GM23338 (cell line): Measurements from ENCODE around the gene PRODH2. TPM values are rescaled to one million over a fixed set of nuclear protein-coding genes. Genes with fewer than 3 reads are reported as not detected.
A peak's percentile ranks its signal among the peaks of the same experiment; 100 is the strongest.

Experiments
- ATAC-seq: fragments of 200-7000 bp; cut with Tn5 transposase; 3 replicates; pipeline ENCODE4 v1.9.1; 2020
- DNase-seq: peaks from one replicate; pipeline ENCODE4 v3.0.0-alpha.2; 2015; ENCODE audit warnings: low spot score
- H2AFZ ChIP-seq: fragments of 200-600 bp; sonication (generic); 2 replicates; pipeline ENCODE4 v1.8.0; 2016; ENCODE audit warnings: antibody characterized with exemption, mild to moderate bottlenecking, moderate library complexity
- H3F3A ChIP-seq: fragments of 200-600 bp; sonication (generic); replicated peaks from 2 replicates; pipeline ENCODE4 v1.8.0; 2017; ENCODE audit warnings: antibody characterized with exemption, mixed run types, low read depth
- H3K27ac ChIP-seq: fragments of 200-600 bp; sonication (generic); 2 replicates; pipeline ENCODE4 v1.6.1; 2016; ENCODE audit warnings: low read depth
- H3K27me3 ChIP-seq: fragments of 200-600 bp; sonication (generic); 2 replicates; pipeline ENCODE4 v1.8.0; 2016; ENCODE audit warnings: mild to moderate bottlenecking, mixed run types, moderate library complexity; ENCODE audit not compliant: insufficient read depth
- H3K36me3 ChIP-seq: fragments of 200-600 bp; sonication (generic); 2 replicates; pipeline ENCODE4 v1.8.0; 2016; ENCODE audit warnings: mild to moderate bottlenecking; ENCODE audit not compliant: insufficient read depth
- H3K4me1 ChIP-seq: fragments of 200-600 bp; sonication (generic); 2 replicates; pipeline ENCODE4 v1.8.0; 2016; ENCODE audit warnings: mild to moderate bottlenecking, moderate library complexity; ENCODE audit not compliant: insufficient read depth
- H3K4me2 ChIP-seq: fragments of 200-600 bp; sonication (generic); 2 replicates; pipeline ENCODE4 v1.7.1; 2017; ENCODE audit warnings: mixed run types
- H3K4me3 ChIP-seq: fragments of 200-600 bp; sonication (generic); 2 replicates; pipeline ENCODE4 v1.6.1; 2016; ENCODE audit warnings: mixed run types
- H3K79me2 ChIP-seq: fragments of 200-600 bp; sonication (generic); replicated peaks from 2 replicates; pipeline ENCODE4 v1.8.0; 2017; ENCODE audit warnings: mild to moderate bottlenecking; ENCODE audit not compliant: insufficient read depth
- H3K9me2 ChIP-seq: fragments of 200-600 bp; sonication (generic); 2 replicates; pipeline ENCODE4 v1.8.0; 2017; ENCODE audit not compliant: insufficient read depth
- H4K20me1 ChIP-seq: fragments of 200-600 bp; sonication (generic); replicated peaks from 2 replicates; pipeline ENCODE4 v1.8.0; 2017; ENCODE audit warnings: mild to moderate bottlenecking; ENCODE audit not compliant: insufficient read depth
- H3K27ac Mint-ChIP-seq: 2 replicates; pipeline ENCODE4 v1.8.0; 2020; ENCODE audit warnings: inconsistent platforms, mild to moderate bottlenecking, moderate library complexity, mixed read lengths
- H3K27me3 Mint-ChIP-seq: 3 replicates; pipeline ENCODE4 v1.8.0; 2022; ENCODE audit warnings: low read depth, mild to moderate bottlenecking, moderate library complexity, mixed read lengths, inconsistent platforms; ENCODE audit not compliant: insufficient read depth, poor library complexity
- H3K36me3 Mint-ChIP-seq: 3 replicates; pipeline ENCODE4 v1.8.0; 2021; ENCODE audit warnings: low read depth, mild to moderate bottlenecking, inconsistent platforms, moderate library complexity, mixed read lengths
- H3K4me1 Mint-ChIP-seq: 3 replicates; pipeline ENCODE4 v1.8.0; 2020; ENCODE audit warnings: mild to moderate bottlenecking, inconsistent platforms, mixed read lengths
- H3K4me3 Mint-ChIP-seq: 3 replicates; pipeline ENCODE4 v1.8.0; 2021; ENCODE audit warnings: moderate library complexity, mild to moderate bottlenecking, inconsistent platforms, mixed read lengths
- H3K9me3 Mint-ChIP-seq: 3 replicates; pipeline ENCODE4 v1.8.0; 2020; ENCODE audit warnings: moderate library complexity, mild to moderate bottlenecking, inconsistent platforms, mixed read lengths
- EZH2 ChIP-seq: fragments of 200-600 bp; sonication (generic); IDR thresholded peaks from one replicate; pipeline ENCODE4 v1.8.0; 2017; ENCODE audit warnings: antibody characterized with exemption, mild to moderate bottlenecking, low read depth; ENCODE audit not compliant: unreplicated experiment
- EZH2phosphoT487 ChIP-seq: fragments of 200-600 bp; sonication (generic); IDR thresholded peaks from one replicate; pipeline ENCODE4 v1.8.1; 2018; ENCODE audit warnings: antibody characterized with exemption; ENCODE audit not compliant: unreplicated experiment
- JUNB ChIP-seq: IDR thresholded peaks from one replicate; pipeline ENCODE4 v1.6.1; 2016; ENCODE audit warnings: antibody characterized with exemption; ENCODE audit not compliant: unreplicated experiment
- POLR2AphosphoS5 ChIP-seq: IDR thresholded peaks from 2 replicates; pipeline ENCODE4 v1.6.1; 2016; ENCODE audit warnings: antibody characterized with exemption, low read depth
- polyA plus RNA-seq: library from polyadenylated mRNA; unstranded; fragments of >200 nt; fragmentation: Nextera tagmentation; extraction: Ambion mirVana; gene quantifications from 2 replicates; pipeline ENCODE4 v1.2.1, GENCODE V29; 2016
- total RNA-seq: library from RNA; depleted of rRNA; stranded (reverse); fragments of >200 nt; shearing (Covaris generic); gene quantifications from 2 replicates; pipeline ENCODE4 v1.2.3, GENCODE V29; 2014
- TF ChIP-seq, protein P1 (sequence below): fragments of 250-450 bp; sonication (Bioruptor Pico); IDR thresholded peaks from 2 replicates; pipeline ENCODE4 v1.5.0; 2020; ENCODE audit warnings: mild to moderate bottlenecking, moderate library complexity

The PRODH2 gene
- total and polyA plus RNA-seq, 2 experiments from 2014 or later = not detected

DNA sequence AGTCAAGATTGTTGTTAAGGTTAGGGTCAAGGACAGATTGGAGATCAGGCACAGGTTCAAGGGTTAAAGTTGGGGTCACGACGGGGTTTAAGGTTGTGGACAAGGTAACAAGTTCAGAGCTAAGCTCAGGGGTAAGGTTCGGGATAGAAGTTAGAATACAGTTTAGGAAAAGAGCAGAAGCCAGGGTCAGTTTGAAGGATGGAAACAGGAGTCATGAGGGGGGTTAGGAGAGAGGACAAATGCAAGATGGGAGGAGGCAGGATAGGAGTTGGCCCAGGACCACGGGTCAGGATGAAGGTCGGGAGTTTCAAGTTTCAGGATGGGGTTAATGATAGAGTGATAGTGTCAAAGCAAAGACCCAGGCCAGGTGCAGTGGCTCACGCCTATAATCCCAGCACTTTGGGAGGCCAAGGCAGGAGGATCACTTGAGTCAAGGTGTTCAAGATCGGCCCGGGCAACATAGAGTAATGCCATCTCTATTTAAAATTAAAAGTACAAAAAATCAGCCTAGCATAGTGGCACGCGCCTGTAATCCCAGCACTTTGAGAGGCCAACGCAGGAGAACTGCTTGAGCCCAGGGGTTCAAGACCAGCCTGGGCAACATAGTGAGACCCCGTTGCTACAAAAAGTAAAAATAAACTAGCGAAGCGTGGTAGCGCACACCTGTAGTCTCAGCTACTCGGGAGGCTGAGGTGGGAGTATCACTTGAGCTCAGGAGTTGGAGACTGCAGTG, 32.0 kb upstream of the PRODH2 start (continued):
- TF ChIP-seq, protein P1, sequence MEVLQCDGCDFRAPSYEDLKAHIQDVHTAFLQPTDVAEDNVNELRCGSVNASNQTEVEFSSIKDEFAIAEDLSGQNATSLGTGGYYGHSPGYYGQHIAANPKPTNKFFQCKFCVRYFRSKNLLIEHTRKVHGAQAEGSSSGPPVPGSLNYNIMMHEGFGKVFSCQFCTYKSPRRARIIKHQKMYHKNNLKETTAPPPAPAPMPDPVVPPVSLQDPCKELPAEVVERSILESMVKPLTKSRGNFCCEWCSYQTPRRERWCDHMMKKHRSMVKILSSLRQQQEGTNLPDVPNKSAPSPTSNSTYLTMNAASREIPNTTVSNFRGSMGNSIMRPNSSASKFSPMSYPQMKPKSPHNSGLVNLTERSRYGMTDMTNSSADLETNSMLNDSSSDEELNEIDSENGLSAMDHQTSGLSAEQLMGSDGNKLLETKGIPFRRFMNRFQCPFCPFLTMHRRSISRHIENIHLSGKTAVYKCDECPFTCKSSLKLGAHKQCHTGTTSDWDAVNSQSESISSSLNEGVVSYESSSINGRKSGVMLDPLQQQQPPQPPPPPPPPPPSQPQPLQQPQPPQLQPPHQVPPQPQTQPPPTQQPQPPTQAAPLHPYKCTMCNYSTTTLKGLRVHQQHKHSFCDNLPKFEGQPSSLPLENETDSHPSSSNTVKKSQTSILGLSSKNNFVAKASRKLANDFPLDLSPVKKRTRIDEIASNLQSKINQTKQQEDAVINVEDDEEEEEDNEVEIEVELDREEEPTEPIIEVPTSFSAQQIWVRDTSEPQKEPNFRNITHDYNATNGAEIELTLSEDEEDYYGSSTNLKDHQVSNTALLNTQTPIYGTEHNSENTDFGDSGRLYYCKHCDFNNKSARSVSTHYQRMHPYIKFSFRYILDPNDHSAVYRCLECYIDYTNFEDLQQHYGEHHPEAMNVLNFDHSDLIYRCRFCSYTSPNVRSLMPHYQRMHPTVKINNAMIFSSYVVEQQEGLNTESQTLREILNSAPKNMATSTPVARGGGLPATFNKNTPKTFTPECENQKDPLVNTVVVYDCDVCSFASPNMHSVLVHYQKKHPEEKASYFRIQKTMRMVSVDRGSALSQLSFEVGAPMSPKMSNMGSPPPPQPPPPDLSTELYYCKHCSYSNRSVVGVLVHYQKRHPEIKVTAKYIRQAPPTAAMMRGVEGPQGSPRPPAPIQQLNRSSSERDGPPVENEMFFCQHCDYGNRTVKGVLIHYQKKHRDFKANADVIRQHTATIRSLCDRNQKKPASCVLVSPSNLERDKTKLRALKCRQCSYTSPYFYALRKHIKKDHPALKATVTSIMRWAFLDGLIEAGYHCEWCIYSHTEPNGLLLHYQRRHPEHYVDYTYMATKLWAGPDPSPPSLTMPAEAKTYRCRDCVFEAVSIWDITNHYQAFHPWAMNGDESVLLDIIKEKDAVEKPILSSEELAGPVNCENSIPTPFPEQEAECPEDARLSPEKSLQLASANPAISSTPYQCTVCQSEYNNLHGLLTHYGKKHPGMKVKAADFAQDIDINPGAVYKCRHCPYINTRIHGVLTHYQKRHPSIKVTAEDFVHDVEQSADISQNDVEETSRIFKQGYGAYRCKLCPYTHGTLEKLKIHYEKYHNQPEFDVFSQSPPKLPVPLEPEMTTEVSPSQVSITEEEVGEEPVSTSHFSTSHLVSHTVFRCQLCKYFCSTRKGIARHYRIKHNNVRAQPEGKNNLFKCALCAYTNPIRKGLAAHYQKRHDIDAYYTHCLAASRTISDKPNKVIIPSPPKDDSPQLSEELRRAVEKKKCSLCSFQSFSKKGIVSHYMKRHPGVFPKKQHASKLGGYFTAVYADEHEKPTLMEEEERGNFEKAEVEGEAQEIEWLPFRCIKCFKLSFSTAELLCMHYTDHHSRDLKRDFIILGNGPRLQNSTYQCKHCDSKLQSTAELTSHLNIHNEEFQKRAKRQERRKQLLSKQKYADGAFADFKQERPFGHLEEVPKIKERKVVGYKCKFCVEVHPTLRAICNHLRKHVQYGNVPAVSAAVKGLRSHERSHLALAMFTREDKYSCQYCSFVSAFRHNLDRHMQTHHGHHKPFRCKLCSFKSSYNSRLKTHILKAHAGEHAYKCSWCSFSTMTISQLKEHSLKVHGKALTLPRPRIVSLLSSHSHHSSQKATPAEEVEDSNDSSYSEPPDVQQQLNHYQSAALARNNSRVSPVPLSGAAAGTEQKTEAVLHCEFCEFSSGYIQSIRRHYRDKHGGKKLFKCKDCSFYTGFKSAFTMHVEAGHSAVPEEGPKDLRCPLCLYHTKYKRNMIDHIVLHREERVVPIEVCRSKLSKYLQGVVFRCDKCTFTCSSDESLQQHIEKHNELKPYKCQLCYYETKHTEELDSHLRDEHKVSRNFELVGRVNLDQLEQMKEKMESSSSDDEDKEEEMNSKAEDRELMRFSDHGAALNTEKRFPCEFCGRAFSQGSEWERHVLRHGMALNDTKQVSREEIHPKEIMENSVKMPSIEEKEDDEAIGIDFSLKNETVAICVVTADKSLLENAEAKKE = no peak
- TF ChIP-seq EZH2 = no peak
- TF ChIP-seq JUNB = no peak

DNA sequence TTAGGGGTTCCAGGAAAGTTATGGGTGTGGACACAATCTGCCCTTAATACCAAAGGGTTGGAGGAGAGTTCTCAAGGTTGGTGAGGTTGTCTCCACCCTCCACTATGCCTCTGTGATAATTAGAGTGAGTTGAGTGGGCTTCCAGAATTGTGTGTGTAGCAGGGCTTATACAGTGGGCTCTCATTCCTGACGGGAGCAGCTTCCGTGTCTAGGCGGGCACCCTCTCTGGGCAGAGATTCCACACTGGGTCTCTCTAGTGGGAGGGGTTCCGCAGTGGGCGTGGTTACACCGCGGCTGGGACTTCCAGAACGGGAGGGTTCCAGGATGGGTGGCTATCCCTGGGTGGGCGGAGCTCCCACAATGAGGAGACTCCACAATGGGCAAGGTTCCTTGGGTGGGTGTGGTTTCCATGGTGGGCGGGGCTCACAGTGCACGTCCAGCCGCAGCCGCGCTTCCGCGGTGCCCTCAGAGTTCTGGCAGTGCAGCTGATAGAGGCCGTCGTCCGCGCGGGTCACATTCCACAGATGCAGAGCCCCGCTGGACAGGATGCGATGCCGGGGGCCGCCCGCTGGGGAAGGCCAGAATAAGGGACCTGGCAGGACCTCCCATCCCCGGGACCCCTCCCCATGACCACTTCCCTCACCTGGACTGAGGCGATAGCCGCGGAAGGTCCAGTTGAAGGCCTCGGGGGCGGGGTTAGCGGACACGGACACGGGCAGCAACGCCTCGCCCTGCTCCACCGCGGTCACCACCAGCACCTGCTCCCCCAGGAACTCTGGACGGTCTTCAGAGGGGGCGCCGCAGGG, 31.2 kb upstream of the PRODH2 start:
- Histone ChIP-seq H3K36me3 (no peaks in the 10 kb centered on the region), H3K9me2 (peaks cover 12% of the 10 kb centered on the region), H3K4me3 (peak overlapping the region; percentile 55), H3K79me2 (no peaks in the 10 kb centered on the region), H3K4me1 (peaks cover 12% of the 10 kb centered on the region), H3K4me2 (peak overlapping the region; percentile 83), H4K20me1 (peaks cover 2% of the 10 kb centered on the region; the same call in 1 of the 2 replicates), H3K27me3 (peaks cover 34% of the 10 kb centered on the region), H2AFZ (peak overlapping the region; percentile 89; the same call in 1 of the 2 replicates), H3K27ac (no peak overlapping the region), H3F3A (0 out of 2 replicates have a peak, but pooled peaks cover 3% of the 10 kb centered on the region)
- peaks cover 44% of the 10 kb centered on the region for H3K27me3 Mint-ChIP-seq
- no peaks in the 10 kb centered on the region; the same call in 2 of the 3 replicates for H3K36me3 Mint-ChIP-seq
- peak; percentile 95 for DNase-seq
- H3K4me1 Mint-ChIP-seq = peaks cover 19% of the 10 kb centered on the region
- peak; percentile 80 for ATAC-seq
- TF ChIP-seq EZH2phosphoT487 = no peak
- peak; percentile 32; the same call in 1 of the 2 replicates for TF ChIP-seq POLR2AphosphoS5
- H3K27ac Mint-ChIP-seq = no peak overlapping the region
- H3K9me3 Mint-ChIP-seq = peaks cover 3% of the 10 kb centered on the region; the same call in 2 of the 3 replicates
- H3K4me3 Mint-ChIP-seq = peak overlapping the region; percentile 76
